H1 (cell line): Measurements from ENCODE around the gene SUSD6. TPM values are rescaled to one million over a fixed set of nuclear protein-coding genes. Genes with fewer than 3 reads are reported as not detected.

Source experiments
- RBBP5 ChIP-seq: IDR thresholded peaks from 2 replicates; pipeline ENCODE4 v1.7.1; 2012; ENCODE audit warnings: low read depth, mild to moderate bottlenecking, inconsistent platforms, low read length, moderate library complexity, borderline replicate concordance
- polyA plus RNA-seq, 7 experiments: library from polyadenylated mRNA; depleted of rRNA in 3 of 7; stranded (reverse) in 5 of 7; unstranded in 2 of 7; fragments of >200 nt in 5 of 7; fragments of 200-250 nt in 2 of 7; gene quantifications; 1 replicate in 5 of 7; 2 replicates in 1 of 7; 4 replicates in 1 of 7; pipeline versions ENCODE4 v1.2.1 to v1.2.3, GENCODE V29; 2011 to 2013; ENCODE audit warnings: missing spikeins in 2 of 7, mixed read lengths in 2 of 7
- total RNA-seq: library from RNA; stranded (reverse); fragmentation: NEBNext Ultra II Directional; extraction: Animal tissue kit (Norgen Biotek cat#: 25700); gene quantifications from 2 replicates; pipeline ENCODE4 v1.2.1, GENCODE V29; 2021

Gene SUSD6
- total and polyA plus RNA-seq, 2 of the 8 experiments (the other 6 are each of a cell fraction or from before 2014, with no cell fraction given), result 3.0 to 3.8 TPM

GRCh38 chr14:69763761-69764510, 152.5 kb downstream of the SUSD6 start (continued):
- TF ChIP-seq RBBP5, result no peak

Other genes with a start within 250 kb of the SUSD6 start
- 447 and 454 TPM in 2 replicates for gene ERH, start 213.3 kb upstream of the SUSD6 start, total RNA-seq
- gene ERH, start 213.3 kb upstream of the SUSD6 start, polyA plus RNA-seq (2011; rRNA removed), result 157 and 329 TPM in 2 replicates
- gene SLC39A9, start 212.9 kb upstream of the SUSD6 start, total RNA-seq, result 43.8 and 44.2 TPM in 2 replicates
- 26.6 and 31.0 TPM in 2 replicates for gene SLC39A9, start 212.9 kb upstream of the SUSD6 start, polyA plus RNA-seq (2011; rRNA removed)
- 0.48 and 0.67 TPM in 2 replicates for gene PLEKHD1, start 126.9 kb upstream of the SUSD6 start, total RNA-seq
- gene PLEKHD1, start 126.9 kb upstream of the SUSD6 start, polyA plus RNA-seq (2011; rRNA removed), result 0.24 and 0.42 TPM in 2 replicates
- 2.8 and 2.9 TPM in 2 replicates for gene CCDC177, start 36.7 kb upstream of the SUSD6 start, total RNA-seq
- 0.62 and 1.4 TPM in 2 replicates for gene CCDC177, start 36.7 kb upstream of the SUSD6 start, polyA plus RNA-seq (2011; rRNA removed)
- gene SRSF5, start 155.5 kb downstream of the SUSD6 start, total RNA-seq, result 226 and 238 TPM in 2 replicates
- gene SRSF5, start 155.5 kb downstream of the SUSD6 start, polyA plus RNA-seq (2011; rRNA removed), result 101 and 114 TPM in 2 replicates
- not detected in 2 replicates for gene SLC10A1, start 185.6 kb downstream of the SUSD6 start, total RNA-seq
- not detected in 2 replicates for gene SLC10A1, start 185.6 kb downstream of the SUSD6 start, polyA plus RNA-seq (2011; rRNA removed)